ENCODE results near the gene SMIM7. TPM values are rescaled to one million over a fixed set of nuclear protein-coding genes. Genes with fewer than 3 reads are reported as not detected.

The SMIM7 gene
- total RNA-seq, 4 donors from 2014 or later, result 36.4 to 60.5 (median 49.8) TPM

DNA sequence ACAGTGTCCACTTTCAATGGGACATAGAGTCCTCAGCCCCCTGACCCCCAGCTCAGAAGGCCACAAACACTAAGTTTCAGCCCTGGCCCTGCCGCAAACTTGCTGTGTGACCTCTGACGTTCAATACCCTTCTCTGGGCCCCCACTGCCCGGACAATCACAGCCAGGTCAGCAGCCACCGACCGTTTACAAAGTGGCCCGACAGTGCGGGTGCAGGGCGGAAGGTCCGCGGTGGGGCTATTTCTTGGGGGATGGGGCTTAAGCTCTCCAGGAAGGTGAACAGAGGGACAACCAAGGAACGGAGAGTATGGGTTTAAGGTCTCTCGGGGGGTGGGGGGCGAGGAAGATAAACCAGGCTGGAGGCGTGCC, 496 bp downstream of the SMIM7 start:
- ATAC-seq (peak; percentile 0), DNase-seq (no peak)
- intact Hi-C loops (cut with DNase I; ENCODE audit: low total_unique reads) (no loop called here), in situ Hi-C loops (cut with MboI; ENCODE audit: low sequenced_read_pairs in 4 of 4) (no loop called here)
- Histone ChIP-seq H3K36me3 (peaks cover 0 to 25% of the 10 kb centered on the region in 2 donors), H3K4me1 (peaks cover 31 to 37% of the 10 kb centered on the region in 2 donors), H3K27me3 (no peaks in the 10 kb centered on the region), H3K27ac (peak overlapping the region; percentile 100), H3K4me3 (peak overlapping the region; percentile 75 to 95 (median 89)), H3K9me3 (no peaks in the 10 kb centered on the region)
- TF ChIP-seq CTCF (IDR thresholded peaks at IDR 0.05 in 4 of 5, conservative IDR thresholded peaks at IDR 0.05 in 1 of 5), result no peak

DNA sequence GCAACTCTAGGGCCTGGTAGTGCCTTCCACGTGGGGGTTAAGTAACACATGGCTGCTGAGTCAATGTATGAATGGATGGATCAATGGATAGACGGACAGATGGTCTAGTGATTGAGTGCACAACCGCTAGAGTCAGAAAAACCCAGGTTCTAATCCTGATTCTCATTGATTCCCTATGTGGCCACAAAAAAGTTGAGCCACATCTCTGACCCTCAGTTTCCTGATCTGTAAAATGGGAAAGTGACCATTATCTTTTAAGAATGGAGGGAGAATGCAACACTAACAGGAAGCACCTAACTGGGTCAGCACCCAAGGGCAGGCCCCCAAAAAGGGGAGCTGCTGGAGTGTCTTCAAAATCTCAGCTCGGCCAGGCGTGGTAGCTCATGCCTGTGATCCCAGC, 2.6 kb downstream of the SMIM7 start:
- in situ Hi-C loops (cut with MboI; ENCODE audit: low sequenced_read_pairs in 4 of 4), result no loop called here
- DNase-seq, result no peak
- Histone ChIP-seq H3K36me3 (peaks cover 0 to 43% of the 10 kb centered on the region in 2 donors), H3K27me3 (no peaks in the 10 kb centered on the region), H3K9me3 (no peaks in the 10 kb centered on the region), H3K27ac (peak overlapping the region in 1 of 4 donors; percentile 100), H3K4me3 (no peak overlapping the region), H3K4me1 (peaks cover 35% of the 10 kb centered on the region in 2 donors)
- intact Hi-C loops (cut with DNase I; ENCODE audit: low total_unique reads), result no loop called here
- ATAC-seq, result no peak
- TF ChIP-seq CTCF (IDR thresholded peaks at IDR 0.05 in 4 of 5, conservative IDR thresholded peaks at IDR 0.05 in 1 of 5), result no peak
- TF ChIP-seq POLR2A (IDR thresholded peaks at IDR 0.05), result no peak

- H3K27me3 ChIP-seq, result no peaks in the 10 kb centered on the region
- peaks cover 0 to 58% of the 10 kb centered on the region in 2 donors for H3K36me3 ChIP-seq
- TF ChIP-seq CTCF (IDR thresholded peaks at IDR 0.05 in 4 of 5, conservative IDR thresholded peaks at IDR 0.05 in 1 of 5), result no peak
- TF ChIP-seq POLR2A (IDR thresholded peaks at IDR 0.05), result no peak
- peak overlapping the region in 1 of 4 donors; percentile 11 for H3K27ac ChIP-seq
- H3K4me1 ChIP-seq, result peaks cover 42 to 43% of the 10 kb centered on the region in 2 donors
- DNase-seq (no peak), ATAC-seq (no peak)
- in situ Hi-C loops (cut with MboI; ENCODE audit: low sequenced_read_pairs in 4 of 4) (no loop called here), intact Hi-C loops (cut with DNase I; ENCODE audit: low total_unique reads) (no loop called here)
- no peaks in the 10 kb centered on the region for H3K9me3 ChIP-seq
- H3K4me3 ChIP-seq, result no peak overlapping the region
Measured at GRCh38 chr19:16655727-16656126, 4.2 kb downstream of the SMIM7 start.

DNA sequence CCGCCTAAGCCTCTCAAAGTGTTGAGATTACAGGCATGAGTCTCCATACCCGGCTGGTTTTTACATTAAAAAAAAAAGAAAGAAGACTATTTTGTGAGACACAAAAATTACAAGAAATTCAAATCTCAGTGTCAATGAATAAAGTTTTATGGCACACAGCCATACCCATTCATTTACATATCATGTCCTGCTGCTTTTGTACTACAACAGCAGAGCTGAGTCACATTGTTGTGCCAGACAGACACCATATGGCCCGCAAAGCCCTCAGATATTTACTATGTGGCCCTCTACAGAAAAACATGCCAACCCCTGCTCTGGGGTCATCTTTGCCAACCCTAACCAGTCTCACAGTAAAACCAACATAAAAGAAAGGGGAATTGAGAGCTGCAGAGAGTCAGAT, 5.3 kb downstream of the SMIM7 start:
- DNase-seq (no peak), ATAC-seq (no peak)
- Histone ChIP-seq H3K4me1 (peaks cover 53 to 54% of the 10 kb centered on the region in 2 donors), H3K27ac (peak overlapping the region; percentile 0 to 90 (median 90)), H3K27me3 (no peaks in the 10 kb centered on the region), H3K36me3 (peaks cover 0 to 58% of the 10 kb centered on the region in 2 donors), H3K4me3 (no peak overlapping the region), H3K9me3 (no peaks in the 10 kb centered on the region)
- TF ChIP-seq POLR2A (IDR thresholded peaks at IDR 0.05) (no peak), CTCF (IDR thresholded peaks at IDR 0.05 in 4 of 5, conservative IDR thresholded peaks at IDR 0.05 in 1 of 5) (no peak)
- intact Hi-C loops (cut with DNase I; ENCODE audit: low total_unique reads), result no loop called here
- in situ Hi-C loops (cut with MboI; ENCODE audit: low sequenced_read_pairs in 4 of 4), result no loop called here

DNA sequence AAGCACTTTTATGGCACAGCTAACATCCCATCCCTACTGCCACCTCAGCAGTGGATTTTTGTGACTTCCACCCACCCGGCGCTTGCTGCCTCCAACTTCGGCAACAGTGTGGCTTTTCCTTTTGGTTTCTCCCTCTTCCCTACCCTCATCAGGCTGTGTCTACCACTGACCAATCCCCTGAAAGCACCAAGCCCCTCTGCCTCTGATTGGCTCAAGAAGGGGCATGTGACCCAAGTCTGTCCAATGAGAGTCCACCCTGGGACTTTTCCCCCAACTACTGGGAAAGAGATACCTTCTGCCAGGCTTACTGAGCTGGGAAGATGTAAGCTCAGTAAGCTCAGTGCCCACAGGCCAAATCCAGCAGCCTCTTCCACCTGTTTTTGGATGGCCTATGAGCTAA, 5.8 kb downstream of the SMIM7 start:
- H3K27ac ChIP-seq, result peak overlapping the region; percentile 0 to 90 (median 90)
- peaks cover 0 to 60% of the 10 kb centered on the region in 2 donors for H3K36me3 ChIP-seq

More for the DNA sequence above, 5.8 kb downstream of the SMIM7 start:
- intact Hi-C loops (cut with DNase I; ENCODE audit: low total_unique reads) (no loop called here), in situ Hi-C loops (cut with MboI; ENCODE audit: low sequenced_read_pairs in 4 of 4) (no loop called here)
- no peak for ATAC-seq
- DNase-seq, result no peak
- no peak overlapping the region for H3K4me3 ChIP-seq
- TF ChIP-seq POLR2A (IDR thresholded peaks at IDR 0.05) (no peak), CTCF (IDR thresholded peaks at IDR 0.05 in 4 of 5, conservative IDR thresholded peaks at IDR 0.05 in 1 of 5) (no peak)
- no peaks in the 10 kb centered on the region for H3K9me3 ChIP-seq
- peaks cover 54 to 55% of the 10 kb centered on the region in 2 donors for H3K4me1 ChIP-seq
- no peaks in the 10 kb centered on the region for H3K27me3 ChIP-seq
